Measurements from ENCODE around the gene IFNL1. TPM values are rescaled to one million over a fixed set of nuclear protein-coding genes. Genes with fewer than 3 reads are reported as not detected.

The IFNL1 gene
- total and polyA plus RNA-seq, 9 of the 15 experiments (the other 6 are each of a cell fraction or from before 2014, with no cell fraction given): not detected

GRCh38 chr19:39341719-39342604, 45.8 kb downstream of the IFNL1 start, which contains the start of gene SAMD4B (continued):
- no peak for TF ChIP-seq BACH1 (tag; IDR thresholded peaks at IDR 0.05)
- peak; percentile 75; the same call in 1 of the 2 replicates for TF ChIP-seq CREM (IDR thresholded peaks at IDR 0.05; ENCODE audit: low read depth)
- peak; percentile 85 for TF ChIP-seq TBP (optimal IDR thresholded peaks at IDR 0.05; ENCODE audit: low read depth, low read length)
- TF ChIP-seq SREBF1 (IDR thresholded peaks at IDR 0.05; ENCODE audit: borderline replicate concordance, low read depth, low read length): no peak
- no peak for TF ChIP-seq BRD9 (IDR thresholded peaks at IDR 0.05; ENCODE audit: low read depth, partially characterized antibody)
- no peak for TF ChIP-seq ZNF133 (CRISPR knock-in tag; IDR thresholded peaks at IDR 0.05)
- 0 out of 4 replicates have a peak, but pooled peaks have one; percentile 58 to 64 for TF ChIP-seq UBTF (IDR thresholded peaks at IDR 0.05; ENCODE audit: borderline replicate concordance in 1 of 2, low read depth in 2 of 2, low read length in 2 of 2)
- TF ChIP-seq ZNF23 (CRISPR knock-in tag; IDR thresholded peaks at IDR 0.05): no peak
- TF ChIP-seq ZNF76 (CRISPR knock-in tag; IDR thresholded peaks at IDR 0.05; ENCODE audit: borderline replicate concordance): no peak
- peak; percentile 75; the same call in 1 of the 2 replicates for TF ChIP-seq FOSL1 (tag; conservative IDR thresholded peaks at IDR 0.05)
- peak; percentile 60; the same call in 1 of the 2 replicates for TF ChIP-seq ZNF395 (CRISPR knock-in tag; IDR thresholded peaks at IDR 0.05)
- TF ChIP-seq NONO (IDR thresholded peaks at IDR 0.05; ENCODE audit: low read depth in 2 of 2, low read length in 1 of 2): peak in 1 of 2 experiments; percentile 60; a peak in 2 of 4 replicates
- TF ChIP-seq TFAM (CRISPR knock-in tag; conservative IDR thresholded peaks at IDR 0.05): no peak
- no peak for TF ChIP-seq ATF1 (CRISPR knock-in tag; IDR thresholded peaks at IDR 0.05)
- TF ChIP-seq ATF1 (tag; IDR thresholded peaks at IDR 0.05): peak; percentile 59
- no peak for TF ChIP-seq RUNX1 (IDR thresholded peaks at IDR 0.05; ENCODE audit: low read depth)
- TF ChIP-seq ATF7 (IDR thresholded peaks at IDR 0.05): peak; percentile 76; the same call in 1 of the 2 replicates
- TF ChIP-seq MYC (IDR thresholded peaks at IDR 0.05; ENCODE audit: low read depth, low read length): no peak; the same call in 1 of the 2 replicates
- TF ChIP-seq MYC (CRISPR knock-in tag; IDR thresholded peaks at IDR 0.05; ENCODE audit: borderline replicate concordance, low read depth): no peak
- no peak for TF ChIP-seq ZNF12 (CRISPR knock-in tag; IDR thresholded peaks at IDR 0.05)
- TF ChIP-seq BRCA1 (IDR thresholded peaks at IDR 0.05): no peak
- TF ChIP-seq BRCA1 (CRISPR knock-in tag; IDR thresholded peaks at IDR 0.05): no peak
- no peak; the same call in 1 of the 2 replicates for TF ChIP-seq STAT5A (IDR thresholded peaks at IDR 0.05; ENCODE audit: borderline replicate concordance, low read length)
- TF ChIP-seq SMAD3 (CRISPR knock-in tag; conservative IDR thresholded peaks at IDR 0.05): no peak
- no peak for TF ChIP-seq ZNF277 (CRISPR knock-in tag; IDR thresholded peaks at IDR 0.05; ENCODE audit: borderline replicate concordance)
